HepG2 (cell line): ENCODE results near the gene DOCK4. TPM values are rescaled to one million over a fixed set of nuclear protein-coding genes. Genes with fewer than 3 reads are reported as not detected.

Experiments
- ATAC-seq: fragments of 200-7000 bp; cut with Tn5 transposase; 3 replicates; pipeline ENCODE4 v1.9.1; 2020; ENCODE audit warnings: mild to moderate bottlenecking, moderate library complexity
- BruUV-seq: library from RNA; stranded (reverse); fragments of 400-500 nt; replicated peaks from 2 replicates; lab custom pipeline; 2021; lab: Mats Ljungman, UMichigan
- CTCF ChIA-PET: fragments of 300-600 bp; formaldehyde crosslinking; extraction: SDS; loops from one replicate; lab custom pipeline; 2021; ENCODE audit warnings: low total read pairs, inconsistent platforms, low intra/inter-chr PET ratio; lab: Yijun Ruan, JAX
- POLR2A ChIA-PET: fragments of 350-600 bp; sonication (Branson Sonifier 250); formaldehyde crosslinking; loops from one replicate; lab custom pipeline; 2020; ENCODE audit warnings: antibody characterized with exemption, inconsistent platforms; lab: Yijun Ruan, JAX
- DNase-seq: peaks from one replicate; pipeline ENCODE4 v3.0.0-alpha.2; 2015; ENCODE audit warnings: low spot score
- FAIRE-seq: peaks from 3 replicates; lab custom pipeline; 2011; peaks lifted over from hg19 to GRCh38; lab: Jason Lieb, UNC
- H2AFZ ChIP-seq: one replicate; pipeline ENCODE4 v1.6.1; 2011; ENCODE audit warnings: low read length, inconsistent platforms
- H3K27ac ChIP-seq: fragments of 300-600 bp; 3 replicates; pipeline ENCODE4 v1.8.0; 2011; ENCODE audit warnings: mixed run types, mild to moderate bottlenecking, mixed read lengths, low read length, inconsistent platforms; ENCODE audit not compliant: insufficient read depth; ENCODE audit errors: extremely low read length
- H3K27me3 ChIP-seq, 2 experiments: fragments of 200-600 bp in 1 of 2; 2 replicates in 1 of 2; 3 replicates in 1 of 2; pipeline versions ENCODE4 v1.6.0 to v1.8.0; 2011; ENCODE audit warnings: low read length in 2 of 2, mild to moderate bottlenecking in 2 of 2, moderate library complexity in 2 of 2, inconsistent platforms in 1 of 2; ENCODE audit not compliant: insufficient read depth in 2 of 2, control insufficient read depth in 1 of 2
- H3K36me3 ChIP-seq, 2 experiments: fragments of 200-600 bp in 1 of 2; replicated peaks in 1 of 2; 2 replicates in 1 of 2; 3 replicates in 1 of 2; pipeline versions ENCODE4 v1.5.1 to v1.8.0; 2011; ENCODE audit warnings: low read length in 2 of 2, inconsistent platforms in 1 of 2; ENCODE audit not compliant: insufficient read depth in 2 of 2, control insufficient read depth in 1 of 2
- H3K4me1 ChIP-seq: 2 replicates; pipeline ENCODE4 v1.5.1; 2012; ENCODE audit warnings: low read length, inconsistent platforms; ENCODE audit not compliant: insufficient read depth
- H3K4me2 ChIP-seq: 2 replicates; pipeline ENCODE4 v1.6.0; 2011; ENCODE audit warnings: low read depth, low read length, inconsistent platforms
- H3K4me3 ChIP-seq, 3 experiments: fragments of 200-600 bp in 1 of 3; sonication (generic), shearing (Covaris generic) in 1 of 3; replicated peaks in 1 of 3; 2 replicates each; pipeline ENCODE4 v1.5.1; 2011 to 2016; ENCODE audit warnings: low read length in 3 of 3, inconsistent platforms in 2 of 3, low read depth in 2 of 3, mild to moderate bottlenecking in 2 of 3, control low read depth in 1 of 3, mixed read lengths in 1 of 3; ENCODE audit not compliant: insufficient read depth in 1 of 3
- H3K79me2 ChIP-seq: one replicate; pipeline ENCODE4 v1.6.1; 2011; ENCODE audit warnings: low read length, inconsistent platforms; ENCODE audit not compliant: insufficient read depth
- H3K9ac ChIP-seq: 2 replicates; pipeline ENCODE4 v1.6.0; 2011; ENCODE audit warnings: mild to moderate bottlenecking, low read depth, low read length, inconsistent platforms; ENCODE audit not compliant: insufficient read depth
- H3K9me3 ChIP-seq: 2 replicates; pipeline ENCODE4 v1.5.1; 2012; ENCODE audit warnings: mild to moderate bottlenecking, low read length
- H4K20me1 ChIP-seq: 2 replicates; pipeline ENCODE4 v1.6.0; 2011; ENCODE audit warnings: inconsistent platforms, mild to moderate bottlenecking, low read length, moderate library complexity; ENCODE audit not compliant: insufficient read depth
- RORA ChIP-seq: sonication (generic); formaldehyde crosslinking; IDR thresholded peaks from 2 replicates; pipeline ENCODE4 v1.5.0; 2020; ENCODE audit warnings: mild to moderate bottlenecking, missing genetic modification reagents, moderate library complexity
- SIN3A ChIP-seq: IDR thresholded peaks from 2 replicates; pipeline ENCODE4 v1.6.1; 2011; ENCODE audit warnings: low read depth, mild to moderate bottlenecking, control low read depth, low read length, borderline replicate concordance
- TEAD2 ChIP-seq: sonication (generic); formaldehyde crosslinking; IDR thresholded peaks from 2 replicates; pipeline ENCODE4 v1.9.0; 2021; ENCODE audit warnings: missing genetic modification reagents
- ZNF225 ChIP-seq: sonication (generic); formaldehyde crosslinking; IDR thresholded peaks from 2 replicates; pipeline ENCODE4 v1.4.0; 2020; ENCODE audit warnings: mild to moderate bottlenecking, missing genetic modification reagents
- ZNF513 ChIP-seq: sonication (generic); formaldehyde crosslinking; conservative IDR thresholded peaks from 2 replicates; pipeline ENCODE4 v1.5.0; 2020; ENCODE audit warnings: missing genetic modification reagents
- ZNF567 ChIP-seq: sonication (generic); formaldehyde crosslinking; IDR thresholded peaks from 2 replicates; pipeline ENCODE4 v1.8.1; 2023; ENCODE audit warnings: mild to moderate bottlenecking, missing genetic modification reagents, borderline replicate concordance
- ZNF709 ChIP-seq: sonication (generic); formaldehyde crosslinking; IDR thresholded peaks from 2 replicates; pipeline ENCODE4 v1.5.0; 2020; ENCODE audit warnings: mild to moderate bottlenecking, missing genetic modification reagents
- ZSCAN20 ChIP-seq: sonication (generic); formaldehyde crosslinking; IDR thresholded peaks from 2 replicates; pipeline ENCODE4 v1.4.0; 2020; ENCODE audit warnings: missing genetic modification reagents, mild to moderate bottlenecking, borderline replicate concordance
- ZUFSP ChIP-seq: sonication (generic); formaldehyde crosslinking; IDR thresholded peaks from 2 replicates; pipeline ENCODE4 v1.9.0; 2021; ENCODE audit warnings: missing genetic modification reagents, mild to moderate bottlenecking, borderline replicate concordance
- WGBS: methylation state at CpG from one replicate; pipeline ENCODE4 v1.1.6; 2017; ENCODE audit warnings: low lambda C conversion rate; 5-methylcytosine and 5-hydroxymethylcytosine counted together
- in situ Hi-C: cut with HindIII; loops from 2 replicates; pipeline ENCODE4 v1.10.0; 2017; ENCODE audit warnings: low pct_unique_long_range_greater_than_20kb; ENCODE audit not compliant: extremely low pct_ligation_motif_present
- intact Hi-C: fragments of 100-400 bp; cut with micrococcal nuclease; formaldehyde crosslinking; loops from one replicate; pipeline ENCODE4 v1.10.0; 2022; ENCODE audit not compliant: unreplicated experiment
- polyA plus RNA-seq, 8 experiments: library from polyadenylated mRNA; depleted of rRNA in 3 of 8; stranded (reverse) in 7 of 8; unstranded in 1 of 8; fragments of >200 nt; fragmentation: Illumina TruSeq in 4 of 8; extraction: Trizol in 4 of 8; gene quantifications; 2 replicates each; pipeline versions ENCODE4 v1.2.1 to v1.2.3, GENCODE V29; 2011 to 2016; ENCODE audit warnings: low read depth in 4 of 8, missing spikeins in 1 of 8, mixed read lengths in 1 of 8; ENCODE audit not compliant: insufficient read depth in 1 of 8
- total RNA-seq, 5 experiments: library from RNA; depleted of rRNA; stranded (reverse); fragments of >200 nt; fragmentation: Illumina TruSeq; extraction: Trizol; gene quantifications; 2 replicates each; pipeline ENCODE4 v1.2.3, GENCODE V29; 2016; ENCODE audit warnings: low read depth in 1 of 5

Gene DOCK4
- total and polyA plus RNA-seq, 2 of the 13 experiments (the other 11 are each of a cell fraction or from before 2014, with no cell fraction given) = 13.5 to 17.4 TPM

- no TSS peak for BruUV-seq
- TF ChIP-seq ZNF567 (CRISPR knock-in tag) (no peak), ZNF225 (CRISPR knock-in tag) (no peak), SIN3A (no peak), ZUFSP (CRISPR knock-in tag) (no peak), TEAD2 (CRISPR knock-in tag) (no peak), ZNF513 (CRISPR knock-in tag) (no peak), ZSCAN20 (CRISPR knock-in tag) (no peak), RORA (CRISPR knock-in tag) (no peak), ZNF709 (no peak)
- 98% methylated on average over 2 of the region's 2 CpGs for WGBS
- no peak for ATAC-seq
- in situ Hi-C loops = no loop called here
- no peaks in the 10 kb centered on the region for H3K9me3 ChIP-seq
- ChIA-PET CTCF (no interaction called here), POLR2A (no interaction called here)
- no peaks in the 10 kb centered on the region for H3K27me3 ChIP-seq
- H3K27ac ChIP-seq = no peak overlapping the region
- intact Hi-C loops = loop anchor here (5.0 kb wide), 1 partner anchor 860 kb away; no protein-coding TSS in a partner anchor
- peaks cover 20% of the 10 kb centered on the region for H3K79me2 ChIP-seq
- H3K4me3 ChIP-seq = no peak overlapping the region
- peaks cover 18% of the 10 kb centered on the region for H3K4me1 ChIP-seq
- no peak overlapping the region for H3K9ac ChIP-seq
- no peak overlapping the region for H3K4me2 ChIP-seq
- H2AFZ ChIP-seq = no peak overlapping the region
- no peaks in the 10 kb centered on the region for H4K20me1 ChIP-seq
- H3K36me3 ChIP-seq = no peaks in the 10 kb centered on the region
- no peak for FAIRE-seq
- DNase-seq = no peak
These were observed 83.4 kb downstream of the DOCK4 start for GRCh38 chr7:112122798-112123197.
